ENCODE results near the gene ZNF565.
"Not testable (repeated sequence)": the region's sequence is repeated elsewhere in the genome, so short reads cannot be mapped to it uniquely, and the experiment has no call there.

Gene ZNF565

GRCh38 chr19:36214386-36215275, at the start of gene ZNF565, which contains the start of gene ZNF146:
TSS of gene ZNF565 (minus strand) at chr19:36214665. CDS start at chr19:36201985, 12,680 bp downstream.
TSS of gene ZNF146 (plus strand) at chr19:36215106. CDS start at chr19:36236441, 21,335 bp downstream.
- DNase-seq (ENCODE audit: low spot score) = peak; percentile 99

GRCh38 chr19:36259211-36259610, 44.7 kb upstream of the ZNF565 start:
- no peak for DNase-seq (ENCODE audit: low spot score)

GRCh38 chr19:36258028-36258875, 43.8 kb upstream of the ZNF565 start:
- DNase-seq (ENCODE audit: low spot score) = no peak

- DNase-seq (ENCODE audit: low spot score) = no peak
Measured at GRCh38 chr19:36257520-36257876, 43.0 kb upstream of the ZNF565 start.

- no peak for DNase-seq (ENCODE audit: low spot score)
Measured at GRCh38 chr19:36256853-36257519, 42.5 kb upstream of the ZNF565 start.

GRCh38 chr19:36256064-36256463, 41.6 kb upstream of the ZNF565 start:
- DNase-seq (ENCODE audit: low spot score) = no peak

- DNase-seq (ENCODE audit: low spot score) = no peak
Measured at GRCh38 chr19:36255316-36255715, 40.9 kb upstream of the ZNF565 start.

GRCh38 chr19:36254848-36255247, 40.4 kb upstream of the ZNF565 start:
- no peak for DNase-seq (ENCODE audit: low spot score)

- no peak for DNase-seq (ENCODE audit: low spot score)
Measured at GRCh38 chr19:36252047-36252446, 37.6 kb upstream of the ZNF565 start.

GRCh38 chr19:36246006-36246481, 31.6 kb upstream of the ZNF565 start:
- DNase-seq (ENCODE audit: low spot score) = no peak

GRCh38 chr19:36245210-36246005, 30.9 kb upstream of the ZNF565 start:
- DNase-seq (ENCODE audit: low spot score) = no peak

- no peak for DNase-seq (ENCODE audit: low spot score)
Measured at GRCh38 chr19:36244066-36244465, 29.6 kb upstream of the ZNF565 start.

GRCh38 chr19:36236946-36237310, 22.5 kb upstream of the ZNF565 start:
- no peak for DNase-seq (ENCODE audit: low spot score)

GRCh38 chr19:36236304-36236945, 22.0 kb upstream of the ZNF565 start:
- DNase-seq (ENCODE audit: low spot score) = no peak

- not testable (repeated sequence) for DNase-seq (ENCODE audit: low spot score)
Measured at GRCh38 chr19:36233626-36234025, 19.2 kb upstream of the ZNF565 start.

GRCh38 chr19:36225219-36225892, 10.9 kb upstream of the ZNF565 start:
- DNase-seq (ENCODE audit: low spot score) = no peak

- no peak for DNase-seq (ENCODE audit: low spot score)
Measured at GRCh38 chr19:36222503-36222902, 8.0 kb upstream of the ZNF565 start.

GRCh38 chr19:36221474-36221873, 7.0 kb upstream of the ZNF565 start:
- DNase-seq (ENCODE audit: low spot score) = no peak

GRCh38 chr19:36215276-36216123, 1.0 kb upstream of the ZNF565 start:
- peak; percentile 20 for DNase-seq (ENCODE audit: low spot score)
